BE2C (cell line): ENCODE results near the gene RHCE.
"Not testable (repeated sequence)": the region's sequence is repeated elsewhere in the genome, so short reads cannot be mapped to it uniquely, and the experiment has no call there.

Source experiments
- DNase-seq: peaks from one replicate; pipeline ENCODE4 v3.0.0-alpha.2; 2020
- H3K27me3 ChIP-seq: fragments of 250-450 bp; sonication (Bioruptor Pico); 2 replicates; pipeline ENCODE4 v1.5.1; 2020; ENCODE audit warnings: mild to moderate bottlenecking
- H3K36me3 ChIP-seq: fragments of 250-450 bp; sonication (Bioruptor Pico); 2 replicates; pipeline ENCODE4 v1.5.1; 2020; ENCODE audit warnings: mild to moderate bottlenecking
- H3K4me1 ChIP-seq: fragments of 250-450 bp; sonication (Bioruptor Pico); 2 replicates; pipeline ENCODE4 v1.5.1; 2020
- H3K4me3 ChIP-seq: 2 replicates; pipeline ENCODE4 v1.5.1; 2011; ENCODE audit warnings: low read depth, low read length
- H3K9me3 ChIP-seq: fragments of 250-450 bp; sonication (Bioruptor Pico); 2 replicates; pipeline ENCODE4 v1.5.1; 2020

RHCE gene

GRCh38 chr1:25320314-25320938 lies 100.2 kb downstream of the RHCE start:
- not testable (repeated sequence) for H3K4me3 ChIP-seq, H3K36me3 ChIP-seq, H3K27me3 ChIP-seq, H3K4me1 ChIP-seq, H3K9me3 ChIP-seq, DNase-seq

GRCh38 chr1:25312806-25313470 lies 107.7 kb downstream of the RHCE start:
- H3K27me3 ChIP-seq, H3K4me3 ChIP-seq, H3K36me3 ChIP-seq, H3K9me3 ChIP-seq, H3K4me1 ChIP-seq, DNase-seq: not testable (repeated sequence)
